CD4-positive, alpha-beta T cell treated with Interleukin-17A for 4 hours (primary cell): ENCODE results near the gene R3HCC1L.

ENCODE experiments used
- DNase-seq: peaks from one replicate; pipeline ENCODE4 v3.0.0-alpha.2; 2020; ENCODE audit warnings: mixed read lengths

Gene R3HCC1L

GRCh38 chr10:98238391-98238790 is 103.9 kb downstream of the R3HCC1L start:
- no peak for DNase-seq

DNA sequence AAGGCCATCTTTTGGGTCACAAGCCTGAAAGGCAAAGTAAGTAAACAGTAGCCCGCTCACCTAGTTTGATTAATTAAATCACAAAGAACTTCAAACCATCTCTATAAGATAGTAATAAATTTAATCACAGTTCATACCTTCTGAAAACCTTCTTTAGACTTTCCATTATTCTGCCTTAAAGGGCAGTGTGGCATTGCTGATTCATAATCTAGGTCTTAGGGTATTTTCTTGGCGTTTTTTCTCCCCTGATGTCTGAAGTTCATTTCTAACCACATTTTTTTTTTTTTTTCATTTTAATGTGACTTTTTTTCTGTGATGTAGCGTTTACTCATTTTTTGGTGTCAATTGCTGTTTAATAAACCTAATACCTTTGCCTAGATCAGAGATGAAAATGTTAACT is 106.1 kb downstream of the R3HCC1L start:
- no peak for DNase-seq

DNA sequence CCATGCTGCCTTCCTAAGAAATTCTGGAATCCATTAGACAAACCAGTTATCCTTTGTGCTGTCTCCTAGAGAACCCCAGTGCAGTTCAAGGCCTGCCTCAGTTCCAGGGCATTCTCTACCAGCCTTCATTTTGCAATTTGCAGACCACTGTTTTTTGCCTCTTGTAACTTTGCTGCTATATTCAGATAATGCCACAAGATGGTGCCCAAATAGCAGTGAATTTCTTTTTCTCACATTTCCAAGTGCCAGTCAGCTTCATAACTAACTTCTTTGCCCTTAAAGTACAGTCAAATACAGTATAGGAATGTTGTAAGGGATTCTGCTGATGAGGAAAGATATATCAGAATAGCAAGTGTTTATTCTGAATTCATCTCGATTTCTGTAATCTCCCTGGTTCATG is 108.4 kb downstream of the R3HCC1L start:
- no peak for DNase-seq

DNA sequence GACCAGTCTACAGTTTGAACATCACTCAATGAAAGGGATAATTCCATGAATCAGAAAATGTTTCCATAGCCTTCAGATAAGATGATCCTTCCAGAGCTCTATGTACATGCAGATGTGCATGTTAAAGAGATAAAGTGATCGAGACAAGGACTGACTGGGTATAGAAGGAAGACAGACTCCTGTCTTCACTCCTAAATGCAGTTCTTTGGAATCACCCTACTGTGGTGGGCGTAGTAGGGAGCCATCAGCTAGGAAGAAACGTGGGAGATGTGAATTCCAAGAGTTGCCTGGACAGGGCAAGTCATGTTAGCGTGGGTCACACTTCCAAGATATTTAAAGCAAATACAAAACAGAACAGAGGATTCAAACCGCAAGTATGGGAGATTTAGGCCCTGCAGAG is 109.7 kb downstream of the R3HCC1L start:
- no peak for DNase-seq

DNA sequence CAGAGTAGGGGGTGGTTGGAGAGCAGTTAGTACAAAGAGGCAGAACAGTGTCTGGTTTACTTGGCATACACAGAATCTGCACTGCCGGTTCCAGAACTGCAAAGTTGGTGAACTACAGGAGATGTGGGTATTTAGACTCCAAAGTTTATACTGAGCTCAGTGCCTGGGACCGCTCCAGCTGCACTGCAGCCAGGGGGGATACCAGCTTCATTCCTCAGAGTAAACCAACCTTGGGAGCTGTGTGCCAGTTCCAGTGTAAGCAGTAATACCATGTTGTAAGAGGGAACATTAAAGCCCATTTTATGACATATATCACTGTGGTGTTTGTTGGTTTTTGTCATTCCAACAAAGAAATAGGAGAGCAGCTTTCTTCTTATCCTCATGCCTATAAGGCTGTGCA is 110.1 kb downstream of the R3HCC1L start:
- DNase-seq = no peak

DNA sequence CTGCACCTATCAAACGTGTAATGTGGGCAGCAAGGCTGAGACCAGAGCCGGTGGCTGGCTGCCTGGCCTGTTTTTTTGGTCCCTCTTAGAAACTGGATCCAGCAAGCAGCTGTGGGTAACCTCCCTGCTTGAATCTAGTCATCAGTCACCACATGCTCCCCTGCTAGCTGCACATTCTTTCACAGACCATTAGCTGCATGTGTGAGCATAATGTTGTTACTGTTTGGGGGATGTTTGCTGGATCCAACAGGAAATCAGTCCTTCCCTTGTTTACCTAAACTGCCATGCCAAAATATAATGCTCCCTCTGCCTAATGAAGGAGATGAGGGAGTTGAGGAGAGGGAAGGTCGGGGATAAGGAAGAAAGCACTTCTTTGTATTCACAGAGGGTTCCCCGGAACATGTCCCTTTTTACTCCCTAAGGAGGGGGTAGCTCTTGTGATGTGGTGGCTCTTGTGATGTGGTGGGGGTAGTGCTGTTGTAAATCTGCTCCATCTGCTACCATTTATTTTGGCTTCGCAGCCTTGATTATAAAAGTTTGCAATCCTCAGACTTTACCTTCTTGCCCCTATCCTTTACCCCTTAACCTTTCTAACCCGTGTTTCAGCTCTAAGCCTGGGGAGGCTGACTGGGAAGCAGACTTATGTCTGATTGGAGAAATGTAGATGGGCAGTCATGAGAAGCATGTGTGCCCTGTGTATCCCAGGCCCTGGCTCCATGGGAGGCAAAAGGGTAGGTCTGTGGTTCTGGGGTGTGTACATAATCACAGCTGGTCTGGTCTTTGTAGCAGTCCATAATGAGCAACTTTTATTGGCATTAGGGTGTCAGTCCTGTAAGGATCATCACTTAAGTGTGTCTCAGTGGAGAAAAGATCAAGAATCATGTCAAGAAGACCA is 112.7 kb downstream of the R3HCC1L start:
- DNase-seq = no peak

- no peak for DNase-seq
These were observed 113.6 kb downstream of the R3HCC1L start for GRCh38 chr10:98248018-98248417.

DNA sequence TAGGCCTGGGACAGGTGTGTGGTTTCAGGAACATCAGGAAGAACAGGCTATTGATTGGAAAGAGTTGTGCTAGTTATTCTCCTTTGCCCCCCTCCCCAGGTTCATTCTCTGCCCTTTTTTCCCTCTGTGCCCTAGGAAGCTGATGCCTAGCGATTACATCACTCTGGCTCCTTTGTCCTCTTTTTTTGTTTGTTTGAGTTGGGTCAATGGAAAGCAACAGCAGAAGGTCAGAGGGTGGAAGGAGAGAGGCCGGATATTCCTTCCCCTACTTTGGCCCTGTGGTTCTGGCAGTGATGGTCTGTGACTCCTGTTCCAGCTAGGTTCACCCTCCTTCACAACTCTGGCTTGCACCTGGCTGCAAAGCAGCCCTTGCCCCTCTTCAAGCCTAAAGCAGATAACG is 114.7 kb downstream of the R3HCC1L start:
- DNase-seq = no peak

DNA sequence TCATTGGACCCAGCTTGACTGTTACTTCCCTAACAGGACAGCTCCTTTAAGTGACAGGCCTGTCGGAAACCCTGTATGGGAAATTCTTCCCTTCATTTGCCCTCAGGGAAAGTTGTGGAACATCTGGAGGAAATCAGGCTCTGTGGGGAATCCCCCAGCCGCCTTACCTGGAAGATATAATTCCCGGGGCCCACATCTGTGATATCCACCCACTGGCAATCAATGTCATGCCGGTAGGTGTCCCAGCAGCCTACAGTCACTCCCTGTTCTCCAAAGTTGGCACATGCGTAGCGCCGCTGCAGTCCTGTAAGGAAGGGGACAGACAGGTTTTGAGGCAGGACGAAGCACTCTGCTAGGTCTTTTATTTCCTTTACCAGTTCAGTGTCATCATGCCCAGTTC is 116.9 kb downstream of the R3HCC1L start:
- no peak for DNase-seq

DNA sequence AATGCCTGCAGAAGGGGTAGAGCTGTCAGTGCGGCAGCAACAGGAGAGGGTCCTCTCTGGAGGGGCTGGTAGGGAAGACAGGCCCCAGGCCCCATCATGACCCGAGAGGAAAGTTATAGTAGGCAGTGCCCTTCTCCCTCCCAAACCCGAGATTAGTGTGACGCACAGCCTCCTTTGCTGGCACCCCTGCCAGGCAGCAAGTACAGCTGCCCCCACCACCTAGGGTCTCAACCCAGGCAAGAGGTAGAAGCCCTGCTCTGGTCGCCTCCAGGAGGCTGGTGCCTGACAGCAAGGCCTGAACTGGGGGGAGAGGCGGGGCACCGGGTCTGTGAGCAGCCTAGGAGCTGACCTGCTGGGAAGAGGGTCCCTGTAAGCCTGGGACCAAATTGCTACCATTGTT is 118.0 kb downstream of the R3HCC1L start:
- DNase-seq = no peak

DNA sequence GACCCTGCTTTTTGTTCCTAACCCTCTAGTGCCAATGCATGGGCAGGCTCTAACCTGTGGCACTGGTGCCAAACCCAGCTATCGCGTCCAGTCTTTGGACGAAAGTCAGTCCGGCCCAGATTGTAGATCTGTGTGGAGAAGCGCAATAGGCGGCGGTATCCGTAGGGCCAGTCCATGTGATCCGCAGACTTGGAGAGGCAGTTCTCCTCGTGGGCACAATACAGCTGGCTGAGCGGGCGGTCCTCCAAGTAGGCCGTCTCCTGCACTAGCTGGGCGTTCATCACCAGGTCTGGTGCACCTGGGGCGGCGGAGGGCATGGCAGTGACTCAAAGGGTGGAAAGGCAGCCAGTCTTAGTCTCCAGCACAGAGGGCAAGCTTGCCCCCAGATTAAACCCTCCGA is 119.0 kb downstream of the R3HCC1L start:
- no peak for DNase-seq

DNA sequence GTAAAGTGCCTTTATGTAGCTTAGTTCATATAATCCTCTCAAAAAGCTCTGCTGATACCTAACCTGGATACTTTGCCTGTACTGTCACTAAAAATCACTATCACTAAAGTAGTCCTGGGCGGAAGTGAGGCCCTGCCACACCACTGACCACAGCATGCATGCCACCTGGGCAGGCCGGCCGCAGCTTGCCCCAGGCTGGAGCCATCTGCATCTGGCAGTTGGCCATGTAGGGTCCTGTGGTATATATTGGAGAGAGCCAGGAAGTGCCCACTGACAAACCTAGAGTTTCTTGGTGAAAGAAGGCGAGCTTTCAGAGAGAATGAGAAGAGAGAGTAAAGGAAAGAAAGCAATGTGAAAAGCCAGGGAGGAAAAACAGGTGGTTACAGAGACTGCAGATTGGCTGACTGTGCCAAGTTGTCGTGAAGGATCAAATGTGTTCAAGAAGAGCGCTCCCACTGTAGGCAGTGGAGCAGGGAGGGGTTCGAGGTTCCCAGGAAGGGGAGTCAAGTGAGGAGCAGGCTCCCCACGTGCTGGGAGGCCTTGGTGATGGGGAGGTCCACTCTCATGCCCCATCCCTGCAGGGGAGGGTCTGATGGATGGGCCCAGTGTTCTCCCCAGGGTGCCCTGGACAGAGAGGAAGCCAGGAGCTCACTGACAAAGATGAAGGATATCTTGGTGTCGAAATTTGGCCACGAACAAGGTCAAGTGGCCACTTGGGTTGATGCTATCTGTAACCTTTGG is 119.9 kb downstream of the R3HCC1L start:
- DNase-seq = no peak

- no peak for DNase-seq
These were observed 120.9 kb downstream of the R3HCC1L start for GRCh38 chr10:98255146-98255877.

DNA sequence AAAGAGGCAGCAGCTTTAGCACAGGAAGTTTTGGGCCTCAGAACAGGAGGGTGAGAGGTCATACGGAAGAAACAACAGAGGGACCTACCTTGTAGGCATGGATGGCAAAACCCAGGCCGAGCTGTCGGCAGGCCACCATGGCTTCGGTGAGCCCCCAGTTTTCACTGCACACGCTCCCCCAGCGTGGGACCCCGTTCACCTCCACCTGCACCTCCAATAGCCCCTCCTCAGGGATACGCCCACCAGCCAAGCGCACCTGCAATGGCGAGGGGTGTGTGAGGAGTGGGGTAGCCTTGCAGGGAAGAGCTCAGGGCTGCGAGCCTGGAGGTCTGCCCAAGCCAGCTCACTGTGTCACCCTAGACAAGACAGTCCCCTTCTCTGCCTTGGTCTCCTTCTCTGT is 122.2 kb downstream of the R3HCC1L start:
- no peak for DNase-seq

DNA sequence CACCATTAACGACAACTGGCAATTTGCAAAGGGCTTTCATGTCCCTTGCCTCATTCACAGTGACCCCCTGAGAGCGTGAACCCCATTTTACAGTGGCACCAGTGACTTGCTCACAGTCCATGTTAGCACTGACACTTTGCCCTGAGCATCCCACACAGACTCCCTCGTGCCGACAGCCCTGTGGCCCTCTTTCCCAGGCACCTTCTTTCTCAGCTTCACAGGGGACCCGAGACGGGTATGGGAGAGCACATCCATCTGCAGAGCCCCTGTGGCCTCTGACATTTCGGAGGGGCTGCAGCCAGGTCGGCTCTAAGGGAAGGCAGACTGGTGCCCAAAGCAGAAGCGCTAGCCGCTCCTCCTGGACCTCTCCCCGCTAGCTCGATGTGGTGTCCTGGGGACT is 122.7 kb downstream of the R3HCC1L start:
- DNase-seq = no peak

- DNase-seq = no peak
These were observed 123.5 kb downstream of the R3HCC1L start for GRCh38 chr10:98257961-98258360.

GRCh38 chr10:98258683-98259454 is 124.4 kb downstream of the R3HCC1L start:
- DNase-seq = no peak

- no peak for DNase-seq
These were observed 125.3 kb downstream of the R3HCC1L start for GRCh38 chr10:98259606-98260315.

- DNase-seq = no peak
These were observed 125.9 kb downstream of the R3HCC1L start for GRCh38 chr10:98260350-98260749.

DNA sequence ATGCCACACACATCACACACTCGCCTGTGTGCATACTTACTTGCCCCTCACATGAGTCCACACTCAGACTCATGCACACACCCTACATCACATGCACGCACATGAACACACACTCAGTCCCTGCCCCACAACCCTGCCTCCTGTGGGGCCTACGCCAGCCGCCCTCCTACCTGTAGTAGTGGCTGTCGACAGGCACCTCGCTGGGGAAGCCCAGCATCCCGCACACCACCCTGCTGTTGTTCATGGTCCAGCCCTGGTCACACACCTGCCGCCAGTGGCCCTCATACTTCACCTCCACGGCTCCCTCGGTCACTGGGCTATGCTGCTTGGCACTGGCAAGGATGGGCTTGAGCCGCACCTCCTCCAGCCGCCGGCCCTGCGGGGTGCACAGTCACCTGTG is 126.3 kb downstream of the R3HCC1L start:
- DNase-seq = no peak

GRCh38 chr10:98261436-98262277 is 127.2 kb downstream of the R3HCC1L start:
- DNase-seq = no peak
